Measurements from ENCODE around the gene PLD3.

Gene PLD3

GRCh38 chr19:40387155-40387554, 38.7 kb downstream of the PLD3 start:
- H3K36me3 Mint-ChIP-seq: no peaks in the 10 kb centered on the region
- H3K4me1 Mint-ChIP-seq: no peaks in the 10 kb centered on the region
- H3K9me3 Mint-ChIP-seq: no peaks in the 10 kb centered on the region
- no peak overlapping the region for H3K27ac Mint-ChIP-seq
- no peaks in the 10 kb centered on the region for H3K27me3 Mint-ChIP-seq
- H3K4me3 Mint-ChIP-seq: no peak overlapping the region

DNA sequence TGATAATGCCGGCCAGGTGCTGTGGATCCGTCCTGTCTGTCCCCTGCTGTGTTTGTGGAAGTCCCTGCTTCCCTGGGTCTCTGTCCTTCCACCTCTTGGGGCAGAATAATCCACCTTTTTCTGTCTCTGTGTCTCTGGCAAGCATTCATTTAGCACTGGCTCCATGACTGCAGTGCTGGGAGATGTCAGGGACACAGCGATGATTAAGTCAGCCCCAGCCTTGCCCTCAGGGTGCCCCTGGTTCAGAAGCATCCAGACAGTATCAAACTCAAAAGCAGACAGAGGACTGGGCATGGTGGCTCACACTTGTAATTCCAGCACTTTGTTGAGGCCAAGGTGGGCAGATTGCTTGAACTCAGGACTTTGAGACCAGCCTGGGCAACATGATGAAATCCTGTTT, 40.0 kb downstream of the PLD3 start:
- Mint-ChIP-seq H3K27me3 (no peaks in the 10 kb centered on the region), H3K36me3 (no peaks in the 10 kb centered on the region), H3K27ac (no peak overlapping the region), H3K4me1 (no peaks in the 10 kb centered on the region), H3K4me3 (no peak overlapping the region), H3K9me3 (no peaks in the 10 kb centered on the region)

DNA sequence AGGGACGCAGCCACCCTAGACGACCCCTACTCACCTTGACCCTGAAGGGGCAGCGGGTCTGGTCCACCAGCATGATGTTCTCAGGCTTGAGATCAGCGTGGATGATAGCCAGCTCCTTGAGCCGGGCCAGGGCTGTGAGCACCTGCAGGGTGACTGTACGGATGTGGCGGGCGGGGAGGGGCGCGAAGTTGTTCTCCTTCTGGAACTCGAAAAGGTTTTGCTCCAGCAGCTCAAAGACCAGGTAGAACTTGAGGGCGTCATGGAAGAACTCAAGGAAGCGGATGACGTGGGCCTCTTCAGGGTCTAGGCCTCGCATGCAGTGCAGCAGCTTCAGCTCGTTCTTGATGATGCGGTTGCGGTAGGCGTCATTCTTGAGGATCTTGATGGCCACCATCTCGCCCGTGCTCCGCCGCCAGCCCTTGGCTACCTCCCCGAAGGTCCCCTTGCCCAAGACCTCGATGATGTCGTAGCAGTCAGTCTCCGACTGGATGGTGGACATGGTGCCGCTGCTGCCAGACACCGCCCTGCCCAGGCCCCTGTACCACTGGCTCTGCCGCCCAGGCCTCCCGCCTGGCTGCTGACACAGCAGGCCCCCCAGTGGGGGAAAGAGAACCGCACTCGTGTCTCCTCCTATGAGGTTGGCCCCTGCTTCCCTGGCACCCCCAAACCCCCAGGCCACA, 41.0 kb downstream of the PLD3 start:
- Mint-ChIP-seq H3K4me3 (no peak overlapping the region), H3K9me3 (no peaks in the 10 kb centered on the region), H3K27ac (no peak overlapping the region), H3K36me3 (no peaks in the 10 kb centered on the region), H3K27me3 (no peaks in the 10 kb centered on the region), H3K4me1 (no peaks in the 10 kb centered on the region)

DNA sequence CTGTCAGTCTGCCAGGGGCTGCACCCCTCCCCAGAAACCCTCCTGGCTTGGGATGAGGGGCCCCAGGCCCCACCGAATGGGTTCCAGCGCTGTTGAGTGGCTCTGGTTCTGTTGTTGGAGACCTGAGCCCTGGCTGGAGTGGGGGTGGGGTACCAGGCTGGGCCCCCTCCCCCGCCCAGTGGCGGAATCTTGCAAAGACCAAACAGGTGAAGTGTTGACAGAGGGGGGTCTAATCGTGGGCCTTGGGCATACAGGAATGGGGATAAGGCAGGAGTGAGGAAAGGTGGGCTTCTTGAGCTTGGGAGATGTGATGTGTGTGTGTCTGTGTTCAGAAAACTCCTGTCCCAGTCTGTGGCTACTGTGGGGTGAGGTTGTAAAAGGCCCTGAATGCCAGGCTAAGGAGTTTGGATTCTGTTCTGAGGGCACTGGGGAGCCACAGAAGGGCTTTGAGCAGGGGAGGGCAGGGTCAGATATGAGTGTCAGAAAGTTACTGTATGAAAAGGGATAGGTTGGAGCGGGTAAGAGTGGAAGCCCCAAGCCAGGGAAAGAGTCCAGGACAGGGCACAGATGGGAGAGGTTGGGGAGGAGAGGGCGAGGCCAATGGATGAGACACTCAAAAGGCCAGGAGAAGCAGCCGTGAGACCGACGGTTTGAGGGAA, 41.7 kb downstream of the PLD3 start, which contains the start of gene HIPK4:
HIPK4 (minus strand) TSS at position 98 of the 659 bp plus-strand sequence. CDS start 279 bp downstream, outside the sequence.
- Mint-ChIP-seq H3K4me3 (no peak within 1 kb of the TSS), H3K27me3 (no peaks in the 10 kb centered on the region), H3K36me3 (no peaks in the 10 kb centered on the region), H3K4me1 (no peaks in the 10 kb centered on the region), H3K9me3 (no peaks in the 10 kb centered on the region), H3K27ac (no peak within 1 kb of the TSS)

DNA sequence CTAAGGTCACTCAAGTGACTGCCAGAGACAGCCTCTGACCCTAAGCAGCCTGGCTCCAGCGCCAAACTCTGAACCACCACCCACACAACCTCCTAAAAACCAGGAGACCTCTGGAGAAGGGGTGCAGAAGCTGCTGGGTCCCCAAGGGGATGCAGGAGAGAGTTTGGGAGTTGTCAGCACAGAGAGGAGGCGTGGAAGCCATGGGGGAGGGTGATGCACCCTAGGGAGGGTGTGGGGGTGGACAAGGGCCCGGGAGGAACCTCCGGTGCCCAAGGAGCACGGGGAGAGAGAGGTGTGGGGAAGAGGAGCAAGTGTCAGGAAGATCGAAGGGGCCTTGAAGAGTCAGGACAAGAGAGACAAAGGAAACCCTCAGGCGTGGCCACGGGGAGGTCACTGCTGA, 43.6 kb downstream of the PLD3 start:
- Mint-ChIP-seq H3K9me3 (no peaks in the 10 kb centered on the region), H3K27ac (no peak overlapping the region), H3K4me3 (no peak overlapping the region), H3K36me3 (no peaks in the 10 kb centered on the region), H3K4me1 (no peaks in the 10 kb centered on the region), H3K27me3 (no peaks in the 10 kb centered on the region)

GRCh38 chr19:40392894-40393517, 44.5 kb downstream of the PLD3 start:
- Mint-ChIP-seq H3K27ac (no peak overlapping the region), H3K27me3 (no peaks in the 10 kb centered on the region), H3K4me3 (no peak overlapping the region), H3K4me1 (no peaks in the 10 kb centered on the region), H3K9me3 (no peaks in the 10 kb centered on the region), H3K36me3 (no peaks in the 10 kb centered on the region)

GRCh38 chr19:40393894-40394815, 45.7 kb downstream of the PLD3 start:
- peaks cover 4% of the 10 kb centered on the region for H3K4me1 Mint-ChIP-seq
- no peak overlapping the region for H3K27ac Mint-ChIP-seq
- H3K27me3 Mint-ChIP-seq: no peaks in the 10 kb centered on the region
- no peaks in the 10 kb centered on the region for H3K9me3 Mint-ChIP-seq
- no peak overlapping the region for H3K4me3 Mint-ChIP-seq
- no peaks in the 10 kb centered on the region for H3K36me3 Mint-ChIP-seq

DNA sequence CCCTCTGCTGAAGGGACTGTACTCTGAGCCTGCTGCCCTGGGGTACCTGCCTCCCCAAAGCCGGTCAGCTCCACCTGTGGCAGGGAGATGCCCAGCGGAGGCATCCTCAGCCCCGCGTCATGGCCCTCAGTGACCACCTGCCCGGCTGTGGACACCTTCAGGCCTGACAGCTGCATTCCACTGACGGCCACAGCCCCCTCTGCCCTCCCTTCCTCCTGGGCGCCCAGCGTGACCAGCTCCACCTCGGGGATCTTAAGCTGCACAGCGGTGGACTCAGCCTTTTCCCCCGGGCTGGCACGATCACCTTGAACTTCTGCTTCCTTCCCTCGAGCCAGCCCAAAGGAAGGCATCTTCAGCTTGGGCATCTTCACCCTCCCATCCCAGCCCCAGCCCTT, 46.3 kb downstream of the PLD3 start:
- Mint-ChIP-seq H3K27me3 (no peaks in the 10 kb centered on the region), H3K4me3 (no peak overlapping the region), H3K9me3 (no peaks in the 10 kb centered on the region), H3K27ac (no peak overlapping the region), H3K4me1 (peaks cover 9% of the 10 kb centered on the region), H3K36me3 (no peaks in the 10 kb centered on the region)

DNA sequence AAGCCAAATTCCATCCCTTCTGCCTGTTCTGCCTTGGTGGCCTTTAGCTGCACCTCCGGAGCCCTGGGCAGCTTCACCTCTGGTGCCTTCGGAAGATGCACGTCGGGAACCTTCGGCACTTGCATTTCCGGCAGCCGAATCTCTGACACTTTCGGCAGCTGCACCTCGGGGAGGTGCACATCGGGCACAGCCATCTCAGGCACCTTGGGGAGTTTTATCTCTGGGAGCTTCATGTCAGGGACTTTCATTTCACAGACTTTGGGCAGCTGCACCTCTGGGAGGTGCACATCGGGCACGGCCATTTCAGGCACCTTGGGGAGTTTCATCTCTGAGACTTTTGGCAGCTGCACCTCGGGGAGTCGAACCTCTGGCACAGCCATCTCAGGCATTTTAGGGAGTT, 47.5 kb downstream of the PLD3 start:
- H3K4me3 Mint-ChIP-seq: no peak overlapping the region
- H3K4me1 Mint-ChIP-seq: peaks cover 9% of the 10 kb centered on the region
- no peaks in the 10 kb centered on the region for H3K36me3 Mint-ChIP-seq
- H3K27ac Mint-ChIP-seq: no peak overlapping the region
- no peaks in the 10 kb centered on the region for H3K27me3 Mint-ChIP-seq
- H3K9me3 Mint-ChIP-seq: no peaks in the 10 kb centered on the region

GRCh38 chr19:40396886-40397567, 48.5 kb downstream of the PLD3 start:
- H3K27ac Mint-ChIP-seq: no peak overlapping the region
- H3K4me3 Mint-ChIP-seq: no peak overlapping the region
- peaks cover 9% of the 10 kb centered on the region for H3K4me1 Mint-ChIP-seq
- H3K27me3 Mint-ChIP-seq: no peaks in the 10 kb centered on the region
- H3K36me3 Mint-ChIP-seq: no peaks in the 10 kb centered on the region
- no peaks in the 10 kb centered on the region for H3K9me3 Mint-ChIP-seq

DNA sequence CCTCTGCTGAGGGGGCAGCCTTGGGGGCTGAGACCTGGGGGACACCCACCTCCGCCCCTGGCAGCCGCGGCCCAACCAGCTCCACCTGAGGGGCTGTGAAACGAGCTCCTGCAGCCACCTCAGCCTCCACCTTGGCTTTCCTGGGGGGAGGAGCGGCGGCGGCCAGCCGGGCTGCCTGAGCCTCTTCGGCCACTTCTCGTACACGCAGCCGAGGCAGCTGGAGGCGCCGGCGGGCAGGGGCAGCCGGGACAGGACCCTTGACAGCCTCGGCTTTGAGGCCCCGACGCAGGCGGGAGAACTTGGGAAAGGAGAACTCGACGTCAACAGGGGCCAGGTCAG, 49.0 kb downstream of the PLD3 start:
- no peaks in the 10 kb centered on the region for H3K27me3 Mint-ChIP-seq
- H3K4me1 Mint-ChIP-seq: peaks cover 9% of the 10 kb centered on the region
- H3K4me3 Mint-ChIP-seq: no peak overlapping the region
- no peaks in the 10 kb centered on the region for H3K36me3 Mint-ChIP-seq
- no peaks in the 10 kb centered on the region for H3K9me3 Mint-ChIP-seq
- H3K27ac Mint-ChIP-seq: no peak overlapping the region

DNA sequence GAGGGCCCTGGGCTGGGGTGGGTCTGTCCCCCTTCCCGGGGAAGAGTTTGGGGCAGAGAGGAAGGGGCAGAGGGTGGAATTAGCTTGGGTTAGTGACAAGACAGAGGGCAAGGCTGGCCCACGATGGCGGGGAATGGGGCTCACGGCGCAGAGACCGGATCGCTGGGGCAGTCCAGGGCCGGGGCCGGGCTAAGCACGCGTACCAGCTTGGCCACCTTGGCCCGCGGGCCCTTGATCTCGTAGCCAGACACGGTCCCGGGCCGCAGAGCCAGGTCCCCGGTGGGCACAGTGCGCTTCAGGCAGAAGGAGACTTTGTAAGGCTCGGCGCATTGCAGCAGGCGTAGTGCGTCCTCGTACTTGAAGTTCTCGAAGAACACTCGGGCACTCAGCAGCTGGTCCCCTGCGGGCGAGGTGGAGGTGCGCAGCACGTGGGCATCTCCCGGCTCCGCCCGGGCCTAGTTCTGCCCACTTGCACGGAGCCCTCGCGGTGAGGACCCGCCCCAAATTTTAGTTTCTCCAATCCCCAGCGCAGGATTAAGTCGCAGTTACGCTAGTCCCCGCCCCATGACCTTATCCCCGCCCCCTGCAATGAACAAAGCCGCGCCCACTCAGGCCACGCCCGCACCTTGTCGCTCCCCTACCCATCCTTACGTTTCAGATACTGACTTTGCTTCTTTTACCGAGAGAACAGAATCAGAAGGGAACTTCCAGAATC, 50.1 kb downstream of the PLD3 start:
- Mint-ChIP-seq H3K4me3 (no peak overlapping the region), H3K4me1 (peaks cover 19% of the 10 kb centered on the region), H3K36me3 (no peaks in the 10 kb centered on the region), H3K27ac (no peak overlapping the region), H3K9me3 (no peaks in the 10 kb centered on the region), H3K27me3 (no peaks in the 10 kb centered on the region)

DNA sequence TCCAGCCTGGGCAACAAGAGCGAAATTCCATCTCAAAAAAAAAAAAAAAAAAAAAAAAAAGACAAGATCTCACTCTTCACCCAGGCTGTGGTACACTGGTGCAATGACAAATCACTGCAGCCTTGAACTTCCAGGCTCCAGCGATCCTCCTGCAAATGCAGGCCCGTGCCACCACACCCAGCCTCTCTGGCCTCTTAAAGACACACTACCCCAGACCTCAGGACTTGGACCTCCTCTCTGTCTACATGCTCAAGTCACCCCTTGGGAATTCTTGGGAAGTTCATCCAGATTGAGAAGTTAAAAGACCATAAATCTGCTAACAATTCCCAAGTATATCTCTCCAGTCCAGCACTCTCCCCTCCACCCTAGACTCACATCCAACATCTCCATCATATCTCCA, 52.1 kb downstream of the PLD3 start:
- Mint-ChIP-seq H3K4me1 (peaks cover 25% of the 10 kb centered on the region), H3K27ac (no peak overlapping the region), H3K9me3 (no peaks in the 10 kb centered on the region)

DNA sequence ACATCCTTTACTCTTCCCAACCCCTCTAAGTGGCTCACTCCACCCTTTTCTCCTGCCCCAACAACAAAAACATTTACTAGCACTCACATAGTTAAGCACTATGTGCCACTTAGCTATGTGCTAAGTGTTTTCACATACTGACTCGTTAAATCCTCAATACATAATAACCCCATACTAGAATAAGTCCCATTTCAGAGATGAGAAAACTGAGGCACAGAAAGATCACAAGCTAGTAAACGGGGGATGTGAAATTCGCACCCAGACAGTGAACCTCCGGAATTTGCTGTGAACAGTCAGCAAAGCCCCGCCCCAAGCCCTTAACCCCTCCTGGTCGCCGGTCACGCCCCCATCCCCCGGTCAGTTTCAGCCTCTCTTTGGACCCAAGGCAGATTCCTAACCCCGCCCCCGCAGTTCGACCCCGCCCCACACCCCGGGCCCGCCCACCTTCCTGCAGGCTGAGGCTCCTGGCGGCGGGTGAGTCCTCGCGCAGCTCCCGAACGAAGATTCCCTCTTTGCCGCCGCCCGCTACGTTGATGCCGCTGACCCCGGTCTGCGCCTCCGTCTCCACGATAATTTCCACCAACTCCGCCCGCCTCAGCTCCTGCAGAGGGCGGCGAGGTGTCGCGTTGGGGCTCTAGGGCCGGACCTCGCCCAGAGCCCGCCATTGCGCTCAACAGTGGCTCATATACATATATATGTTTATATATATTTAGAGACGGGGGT, 54.9 kb downstream of the PLD3 start:
- Mint-ChIP-seq H3K4me3 (peak overlapping the region; percentile 91), H3K27me3 (no peaks in the 10 kb centered on the region), H3K27ac (peak overlapping the region; percentile 25), H3K4me1 (peaks cover 34% of the 10 kb centered on the region), H3K36me3 (no peaks in the 10 kb centered on the region), H3K9me3 (no peaks in the 10 kb centered on the region)

More for the DNA sequence above, 52.1 kb downstream of the PLD3 start:
- Mint-ChIP-seq H3K4me3 (no peak overlapping the region), H3K27me3 (no peaks in the 10 kb centered on the region), H3K36me3 (no peaks in the 10 kb centered on the region)
